Pancreas (tissue), 10 donors: ENCODE measurements around the gene UBTD2. TPM values are rescaled to one million over a fixed set of nuclear protein-coding genes. Genes with fewer than 3 reads are reported as not detected.

Source experiments
- ATAC-seq, 4 donors: fragments of 200-7000 bp; cut with Tn5 transposase; one replicate each; pipeline versions ENCODE4 v1.8.0 to v1.9.1; 2020; ENCODE audit warnings: mild to moderate bottlenecking in 4 of 4, moderate library complexity in 4 of 4
- DNase-seq, 6 donors: peaks; one replicate each; pipeline ENCODE4 v3.0.0-alpha.2; 2020
- FAIRE-seq: peaks from 2 replicates; lab custom pipeline; 2012; peaks lifted over from hg19 to GRCh38; lab: Jason Lieb, UNC
- H3K27ac ChIP-seq, 4 donors: fragments of 200-600 bp; sonication (generic); 1 replicate in 3 of 4; 2 replicates in 1 of 4; pipeline versions ENCODE4 v1.5.0 to v1.8.0; 2020
- H3K27me3 ChIP-seq, 4 donors: fragments of 200-600 bp; one replicate each; pipeline ENCODE4 v1.8.0; 2021
- H3K36me3 ChIP-seq, 3 donors: fragments of 200-600 bp; sonication (generic) in 1 of 3; one replicate each; pipeline versions ENCODE4 v1.5.0 to v1.8.0; 2020 to 2021
- H3K4me1 ChIP-seq, 3 donors: fragments of 200-600 bp; one replicate each; pipeline ENCODE4 v1.8.0; 2021
- H3K4me3 ChIP-seq, 4 donors: fragments of 200-600 bp; sonication (generic) in 2 of 4; one replicate each; pipeline versions ENCODE4 v1.5.0 to v1.8.0; 2020 to 2021
- H3K9me3 ChIP-seq, 4 donors: fragments of 200-600 bp; one replicate each; pipeline ENCODE4 v1.8.0; 2021
- CTCF ChIP-seq, 4 donors: fragments of 200-600 bp; sonication (generic) in 3 of 4; IDR thresholded peaks; one replicate each; pipeline versions ENCODE4 v1.5.0 to v1.8.0; 2021; ENCODE audit warnings: antibody characterized with exemption in 4 of 4
- WGBS, 2 donors: extraction: QIAGEN DNeasy Blood & Tissue Kit; methylation state at CpG; one replicate each; pipeline ENCODE4 v1.1.7; 2013; 5-methylcytosine and 5-hydroxymethylcytosine counted together
- intact Hi-C, 3 donors: fragments of 100-400 bp; cut with DNase I; formaldehyde crosslinking; loops; one replicate each; pipeline versions ENCODE4 v1.11.1 to v1.14.2; 2022
- polyA plus RNA-seq, 2 donors: library from polyadenylated mRNA; stranded (reverse); fragments of 200-250 nt; gene quantifications; one replicate each; pipeline ENCODE4 v1.2.3, GENCODE V29; 2013
- total RNA-seq, 6 donors: library from RNA; stranded (reverse); fragmentation: NEBNext Ultra II Directional in 4 of 6; extraction: Animal tissue kit (Norgen Biotek cat#: 25700) in 4 of 6; gene quantifications; one replicate each; pipeline versions ENCODE4 v1.2.1 to v1.2.4, GENCODE V29; 2021 to 2023
- donor health status: healthy with polysubstance abuse.
- donor health status: DM: no; HTN: no; CAD: no; lungs with moderate emphysema.
- donor health status: DM: no; HTN: no; CAD: no.
- donor health status: control.
- donor health status: control.
- donor health status: Bipolar disorder and iron deficiency.
- donor health status: DM: yes; HTN: yes; CAD: no.
- donor health status: DM: no; HTN: no; CAD: no.
- donor health status: DM: no; HTN: no; CAD: no.
- donor health status: DM: yes; HTN: yes; CAD: no.

The UBTD2 gene
- total and polyA plus RNA-seq, 8 donors, result 4.5 to 12.9 (median 6.9) TPM

GRCh38 chr5:172245046-172245445 is 38.5 kb downstream of the UBTD2 start:
- 88 to 96% methylated on average over 2 of the region's 2 CpGs for WGBS, 2 donors
- no peak overlapping the region for H3K4me3 ChIP-seq
- no peaks in the 10 kb centered on the region for H3K4me1 ChIP-seq
- DNase-seq, result no peak
- no peak for ATAC-seq
- intact Hi-C loops, result no loop called here
- H3K36me3 ChIP-seq, result no peaks in the 10 kb centered on the region
- FAIRE-seq, result no peak
- no peaks in the 10 kb centered on the region for H3K9me3 ChIP-seq
- no peak for TF ChIP-seq CTCF (IDR thresholded peaks at IDR 0.05)
- H3K27ac ChIP-seq, result no peak overlapping the region
- H3K27me3 ChIP-seq, result no peaks in the 10 kb centered on the region

GRCh38 chr5:172243302-172243701 is 40.3 kb downstream of the UBTD2 start:
- Histone ChIP-seq H3K4me1 (peaks cover 0 to under 1% (median 0%) of the 10 kb centered on the region in 3 donors), H3K36me3 (no peaks in the 10 kb centered on the region), H3K27me3 (no peaks in the 10 kb centered on the region), H3K4me3 (no peak overlapping the region), H3K27ac (no peak overlapping the region), H3K9me3 (no peaks in the 10 kb centered on the region)
- FAIRE-seq (no peak), DNase-seq (no peak), ATAC-seq (no peak)
- WGBS, 2 donors, result 96 to 100% methylated on average over 3 of the region's 3 CpGs
- intact Hi-C loops, result no loop called here
- no peak for TF ChIP-seq CTCF (IDR thresholded peaks at IDR 0.05)

- Histone ChIP-seq H3K4me3 (no peak overlapping the region), H3K9me3 (no peaks in the 10 kb centered on the region), H3K36me3 (peaks cover 0 to 6% (median 0%) of the 10 kb centered on the region in 3 donors), H3K27ac (no peak overlapping the region), H3K27me3 (no peaks in the 10 kb centered on the region), H3K4me1 (peaks cover 12 to 27% (median 14%) of the 10 kb centered on the region in 3 donors)
- no peak for TF ChIP-seq CTCF (IDR thresholded peaks at IDR 0.05)
- FAIRE-seq (no peak), DNase-seq (no peak), ATAC-seq (no peak)
- intact Hi-C loops, result no loop called here
- 38 to 43% methylated on average over 1 of the region's 1 CpG for WGBS, 2 donors
These were observed 45.2 kb downstream of the UBTD2 start for GRCh38 chr5:172238334-172238733.

DNA sequence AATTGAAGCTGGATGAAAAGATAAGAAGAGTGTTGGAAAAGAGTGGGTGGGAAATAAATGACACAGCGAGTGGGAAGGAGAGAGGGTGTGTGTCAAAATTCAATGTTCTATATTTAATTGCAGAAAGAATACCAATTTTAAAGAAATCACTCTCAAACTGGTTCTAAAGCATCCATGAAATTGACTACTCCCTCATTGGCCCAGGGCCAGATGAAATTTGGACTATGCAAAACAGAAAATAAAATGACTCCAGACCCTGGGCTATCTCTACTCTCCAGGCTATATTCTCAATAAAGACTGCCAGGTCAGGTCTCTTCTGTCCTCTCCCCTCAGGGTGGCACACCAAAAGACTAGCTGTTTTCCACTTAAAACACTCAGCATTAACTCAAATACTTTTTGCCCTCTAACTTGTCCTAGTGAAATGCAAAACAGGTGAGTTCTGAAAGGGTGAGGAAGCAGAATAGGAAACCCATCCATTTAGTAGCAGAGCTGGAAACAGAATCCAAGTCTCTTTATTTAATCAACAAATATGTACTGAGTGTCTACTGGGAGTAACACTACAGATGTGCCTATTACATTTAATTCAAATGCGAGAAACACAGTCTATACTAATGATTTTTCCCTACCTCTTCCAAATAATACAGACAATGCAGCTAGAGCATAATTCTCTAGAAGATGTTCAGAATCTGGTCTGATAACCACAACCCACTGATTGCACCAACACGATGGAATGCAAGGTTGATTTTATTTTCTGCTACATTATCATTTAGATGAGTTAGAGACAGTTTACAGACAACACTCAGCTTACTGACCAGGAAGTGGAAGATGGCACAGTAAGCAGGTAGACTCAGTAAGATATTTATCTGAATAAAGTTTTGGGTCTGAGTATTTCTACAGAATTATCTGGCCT is 47.5 kb downstream of the UBTD2 start:
- DNase-seq (peak in 1 of 6 donors; percentile 17), FAIRE-seq (no peak), ATAC-seq (peak in 3 of 4 donors; percentile 55 to 68 (median 63))
- TF ChIP-seq CTCF (IDR thresholded peaks at IDR 0.05), result no peak
- H3K27me3 ChIP-seq, result no peaks in the 10 kb centered on the region
- H3K27ac ChIP-seq, result peak overlapping the region in 2 of 4 donors; percentile 55 to 59
- intact Hi-C loops, result no loop called here
- peaks cover 12 to 27% (median 14%) of the 10 kb centered on the region in 3 donors for H3K4me1 ChIP-seq
- no peaks in the 10 kb centered on the region for H3K9me3 ChIP-seq
- 53 to 62% methylated on average over 3 of the region's 3 CpGs for WGBS, 2 donors
- peaks cover 0 to 11% (median 0%) of the 10 kb centered on the region in 3 donors for H3K36me3 ChIP-seq
- no peak overlapping the region for H3K4me3 ChIP-seq
